ENCODE data around the gene RNF157.

DNA sequence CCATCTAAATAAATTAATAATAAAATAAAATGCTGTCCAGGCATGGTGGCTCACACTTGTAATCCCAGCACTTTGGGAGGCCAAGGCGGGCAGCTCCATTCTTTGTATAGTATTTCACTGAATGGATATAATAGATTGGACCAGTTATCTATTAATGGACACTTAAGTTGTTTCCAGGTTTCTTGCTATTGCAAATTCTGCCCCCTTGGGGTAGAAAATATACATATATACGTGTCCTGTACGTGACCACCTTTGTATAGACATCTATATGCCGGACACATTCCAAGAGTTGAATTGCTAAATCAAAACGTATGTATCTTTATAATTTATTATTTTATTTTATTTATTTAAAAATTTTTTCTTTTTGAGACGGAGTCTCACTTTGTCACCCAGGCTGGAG lies 132.8 kb downstream of the RNF157 start:
- TF ChIP-seq CTCF (IDR thresholded peaks at IDR 0.05) (peak in 2 of 5 experiments; percentile 15 to 19), EP300 (IDR thresholded peaks at IDR 0.05; ENCODE audit: low read depth) (no peak), POLR2AphosphoS5 (IDR thresholded peaks at IDR 0.05) (no peak), POLR2A (IDR thresholded peaks at IDR 0.05) (no peak)

Measured in transverse colon (tissue), 4 donors.